Prostate gland (tissue), 2 donors: ENCODE measurements around the gene KLHL36.

Experiments used
- POLR2A ChIP-seq: fragments of 450-650 bp; IDR thresholded peaks from one replicate; pipeline ENCODE4 v1.6.1; 2016; ENCODE audit warnings: antibody characterized with exemption, mild to moderate bottlenecking
- POLR2AphosphoS5 ChIP-seq: sonication (generic); formaldehyde crosslinking; IDR thresholded peaks from one replicate; pipeline ENCODE4 v1.6.1; 2017; ENCODE audit warnings: antibody characterized with exemption
- TF ChIP-seq, protein P1 (sequence below), 4 experiments: fragments of 200-600 bp in 2 of 4; fragments of 450-650 bp in 2 of 4; sonication (generic) in 2 of 4; IDR thresholded peaks; 1 replicate in 3 of 4; 2 replicates in 1 of 4; pipeline ENCODE4 v1.5.1; 2016 to 2019; ENCODE audit warnings: antibody characterized with exemption in 4 of 4, mild to moderate bottlenecking in 2 of 4, moderate library complexity in 2 of 4

DNA sequence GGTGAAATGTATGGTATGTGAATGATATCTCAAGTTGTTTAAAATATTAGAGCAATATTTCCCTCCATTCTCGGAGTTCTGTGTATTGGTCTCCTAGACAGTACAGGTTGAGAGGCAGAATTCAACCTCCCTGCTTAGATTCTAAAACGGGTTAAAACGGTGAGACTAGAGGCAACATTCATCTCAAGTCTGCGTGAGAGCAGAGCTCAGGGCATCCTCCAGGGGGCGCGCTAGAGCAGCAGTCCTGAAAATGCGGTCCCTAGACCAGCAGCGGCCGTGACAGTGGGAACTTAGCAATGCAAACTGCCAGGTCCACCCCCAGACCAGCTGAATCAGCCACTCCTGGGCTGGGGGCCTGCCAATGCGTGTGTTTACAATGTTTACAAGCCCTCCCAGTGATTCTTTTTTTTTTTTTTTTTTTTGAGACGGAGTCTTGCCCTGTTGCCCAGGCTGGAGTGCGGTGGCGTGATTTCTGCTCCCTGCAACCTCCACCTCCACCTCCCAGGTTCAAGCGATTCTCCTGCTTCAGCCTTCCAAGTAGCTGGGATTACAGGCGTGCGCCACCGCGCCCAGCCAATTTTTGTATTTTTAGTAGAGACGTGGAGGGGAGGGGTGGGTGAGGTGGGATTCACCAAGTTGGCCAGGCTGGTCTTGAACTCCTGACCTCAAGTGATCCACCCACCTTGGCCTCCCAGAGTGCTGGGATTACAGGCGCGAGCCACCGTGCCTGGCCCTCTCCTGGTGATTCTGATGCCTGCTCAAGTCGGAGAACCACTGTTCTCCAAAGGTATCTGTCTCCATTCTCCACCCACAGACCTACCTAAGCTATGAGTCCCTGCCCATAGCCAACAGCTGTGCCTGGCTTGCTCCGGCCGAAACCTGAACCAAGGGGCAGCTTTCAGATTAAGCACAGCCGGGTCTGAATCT is 24.2 kb downstream of the KLHL36 start:
- TF ChIP-seq, protein P1, sequence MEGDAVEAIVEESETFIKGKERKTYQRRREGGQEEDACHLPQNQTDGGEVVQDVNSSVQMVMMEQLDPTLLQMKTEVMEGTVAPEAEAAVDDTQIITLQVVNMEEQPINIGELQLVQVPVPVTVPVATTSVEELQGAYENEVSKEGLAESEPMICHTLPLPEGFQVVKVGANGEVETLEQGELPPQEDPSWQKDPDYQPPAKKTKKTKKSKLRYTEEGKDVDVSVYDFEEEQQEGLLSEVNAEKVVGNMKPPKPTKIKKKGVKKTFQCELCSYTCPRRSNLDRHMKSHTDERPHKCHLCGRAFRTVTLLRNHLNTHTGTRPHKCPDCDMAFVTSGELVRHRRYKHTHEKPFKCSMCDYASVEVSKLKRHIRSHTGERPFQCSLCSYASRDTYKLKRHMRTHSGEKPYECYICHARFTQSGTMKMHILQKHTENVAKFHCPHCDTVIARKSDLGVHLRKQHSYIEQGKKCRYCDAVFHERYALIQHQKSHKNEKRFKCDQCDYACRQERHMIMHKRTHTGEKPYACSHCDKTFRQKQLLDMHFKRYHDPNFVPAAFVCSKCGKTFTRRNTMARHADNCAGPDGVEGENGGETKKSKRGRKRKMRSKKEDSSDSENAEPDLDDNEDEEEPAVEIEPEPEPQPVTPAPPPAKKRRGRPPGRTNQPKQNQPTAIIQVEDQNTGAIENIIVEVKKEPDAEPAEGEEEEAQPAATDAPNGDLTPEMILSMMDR (IDR thresholded peaks at IDR 0.05) = peak; percentile 79 to 95 (median 87)
- peak; percentile 13 for TF ChIP-seq POLR2A
- TF ChIP-seq POLR2AphosphoS5 = peak; percentile 59
